ENCODE data around the gene RPLP2.

GRCh38 chr11:796565-797295 lies 13.0 kb upstream of the RPLP2 start:
- TF ChIP-seq CTCF (conservative IDR thresholded peaks at IDR 0.05) (no peak), ZFX (IDR thresholded peaks at IDR 0.05) (no peak)

All from C4-2B (cell line).